GF-D8 (cell line): Measurements from ENCODE around the gene INO80.

ENCODE experiments used
- DNase-seq: peaks from one replicate; lab custom pipeline; 2025; lab: John Stamatoyannopoulos, UW

INO80 gene

DNA sequence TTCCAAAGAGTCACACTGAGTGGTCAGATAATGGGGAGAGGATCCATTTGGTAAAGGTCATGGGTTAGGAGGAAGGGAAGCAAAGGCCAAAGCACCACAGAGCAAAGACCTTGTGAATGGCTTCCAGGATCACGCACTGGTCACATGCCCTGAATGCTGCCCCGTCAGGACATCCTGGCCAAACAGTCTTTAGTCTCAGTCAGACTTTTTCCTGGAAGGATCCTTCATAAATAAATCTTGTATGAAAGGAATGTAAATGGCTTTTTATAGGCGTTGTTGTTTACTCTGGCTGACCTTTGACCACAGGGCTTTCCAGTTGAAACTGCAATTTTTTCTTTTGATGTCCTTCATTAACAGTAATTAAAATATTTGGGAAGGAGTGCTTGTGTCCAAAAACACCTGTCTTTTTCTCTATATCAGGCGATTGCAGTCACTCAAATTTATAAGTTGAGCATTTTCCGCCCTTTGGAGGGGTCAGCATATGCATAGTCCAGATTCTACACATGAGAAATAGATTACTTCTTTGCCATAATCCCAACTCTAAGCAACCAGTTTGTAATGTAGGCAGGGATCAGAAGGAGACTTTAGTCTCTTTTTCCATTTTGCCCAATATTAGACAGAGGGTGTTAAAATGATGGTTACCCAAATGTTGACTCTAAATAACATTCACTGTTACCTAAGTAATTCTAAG is 114.4 kb downstream of the INO80 start:
- no peak for DNase-seq

DNA sequence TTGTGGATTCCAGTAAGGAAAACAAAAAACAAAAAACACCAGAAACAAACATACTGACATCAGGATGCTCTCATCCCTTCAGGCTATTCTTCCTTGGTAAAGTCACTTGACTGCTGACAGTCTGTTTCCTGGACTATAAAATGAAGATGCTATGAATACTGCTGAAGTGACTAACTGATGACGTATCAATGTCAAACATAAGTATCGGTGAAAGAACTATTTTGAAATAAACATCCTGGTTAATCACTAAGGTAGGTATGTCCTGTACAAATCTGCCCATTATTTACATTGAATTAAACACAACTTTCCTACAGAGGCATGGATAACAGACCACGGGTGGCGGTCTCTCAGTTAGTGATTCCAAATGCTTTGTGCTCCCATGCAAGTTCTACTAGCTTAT is 116.9 kb downstream of the INO80 start:
- DNase-seq, result no peak

DNA sequence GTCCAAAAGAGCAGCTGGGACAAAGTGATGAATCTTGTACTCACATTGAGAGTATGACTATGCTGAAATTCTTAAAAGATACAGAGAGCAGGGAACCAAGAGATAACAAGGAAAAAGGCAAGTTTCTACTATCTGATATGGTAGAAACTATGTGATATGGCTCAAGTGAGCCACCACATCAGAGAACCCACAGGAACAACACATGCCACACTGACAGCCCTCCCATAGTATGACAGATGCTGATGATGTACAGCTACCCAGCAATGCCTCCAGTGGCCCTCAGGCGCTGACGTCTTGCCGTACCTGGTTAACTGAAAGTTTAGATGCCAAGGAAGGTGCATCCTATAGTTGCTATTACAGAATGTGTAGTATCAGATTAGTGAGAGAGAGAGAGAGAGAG is 120.4 kb downstream of the INO80 start:
- no peak for DNase-seq

GRCh38 chr15:40992825-40993224 is 123.3 kb downstream of the INO80 start:
- no peak for DNase-seq

GRCh38 chr15:40992241-40992741 is 123.8 kb downstream of the INO80 start:
- no peak for DNase-seq

DNA sequence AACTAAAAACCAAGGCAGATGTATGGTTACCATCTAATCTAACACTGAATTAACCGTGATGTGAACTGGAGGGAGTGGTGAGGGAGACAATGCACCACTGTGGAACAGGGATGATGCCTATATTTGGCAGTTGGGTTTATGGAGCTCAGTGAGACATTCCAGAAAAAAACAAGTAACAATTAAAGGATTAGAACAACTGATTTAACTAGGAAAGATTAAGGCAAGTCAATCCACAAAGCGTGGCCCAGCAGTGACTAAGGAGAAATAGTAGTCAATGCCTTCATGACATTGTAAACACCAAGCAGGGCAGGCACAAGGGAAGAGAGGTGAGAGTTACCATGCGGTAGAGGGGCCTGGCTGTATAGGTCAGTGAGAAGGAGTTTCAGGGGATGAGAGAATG is 124.7 kb downstream of the INO80 start:
- DNase-seq, result no peak

DNA sequence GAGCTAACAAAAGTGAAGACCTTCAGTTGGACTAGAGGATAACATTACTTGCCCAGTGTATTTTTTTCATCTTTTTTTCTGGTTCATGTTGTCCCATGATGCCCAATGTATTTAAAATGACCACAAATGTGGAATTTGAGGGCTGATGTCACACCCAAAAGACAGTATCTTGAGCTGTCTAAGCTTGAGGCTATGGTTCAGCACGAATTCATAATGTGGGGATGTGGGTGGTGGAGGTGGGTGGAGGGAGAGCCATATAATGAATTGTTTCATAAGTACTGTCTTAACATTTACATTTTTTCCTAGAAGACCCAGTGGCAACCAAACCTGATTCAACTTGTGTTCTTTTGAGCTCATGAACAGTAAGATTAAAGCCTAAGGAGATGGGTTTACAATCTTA is 125.3 kb downstream of the INO80 start:
- no peak for DNase-seq

DNA sequence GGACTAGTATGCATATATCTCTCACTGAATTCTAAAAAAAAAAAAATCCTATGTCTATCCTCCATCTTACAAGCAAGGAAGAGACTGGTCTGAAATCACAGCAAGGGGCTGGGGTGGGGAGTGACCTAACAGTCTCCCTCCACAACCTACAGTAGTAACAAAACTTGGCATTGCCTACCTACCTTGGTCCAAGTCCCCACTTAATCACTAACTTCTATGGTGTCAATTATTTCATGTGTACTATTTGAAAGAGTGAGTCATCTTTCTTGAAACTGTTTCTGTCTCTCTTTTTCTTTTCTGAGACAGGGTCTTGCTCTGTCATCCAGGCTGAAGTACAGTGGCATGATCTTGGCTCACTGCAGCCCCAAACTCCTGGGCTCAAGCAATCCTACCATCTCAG is 126.0 kb downstream of the INO80 start:
- DNase-seq, result no peak

DNA sequence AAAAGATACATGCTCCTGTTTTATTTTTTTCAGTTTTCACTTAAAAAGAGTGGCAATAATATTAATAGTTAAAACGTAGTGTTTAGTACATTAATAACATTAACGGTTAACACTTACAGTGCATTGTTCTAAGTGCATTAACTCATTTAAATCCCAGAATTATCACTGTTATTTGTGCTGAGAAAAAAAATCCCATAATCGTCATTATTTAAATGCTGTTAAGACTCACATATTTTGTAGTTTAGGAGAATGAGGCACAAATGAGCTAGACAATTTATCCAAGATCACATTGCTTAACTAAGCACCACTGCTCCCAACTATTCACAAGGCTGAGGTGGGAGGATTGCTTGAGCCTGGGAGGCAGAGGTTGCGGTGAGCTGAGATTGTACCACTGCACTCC is 127.9 kb downstream of the INO80 start:
- DNase-seq, result no peak

DNA sequence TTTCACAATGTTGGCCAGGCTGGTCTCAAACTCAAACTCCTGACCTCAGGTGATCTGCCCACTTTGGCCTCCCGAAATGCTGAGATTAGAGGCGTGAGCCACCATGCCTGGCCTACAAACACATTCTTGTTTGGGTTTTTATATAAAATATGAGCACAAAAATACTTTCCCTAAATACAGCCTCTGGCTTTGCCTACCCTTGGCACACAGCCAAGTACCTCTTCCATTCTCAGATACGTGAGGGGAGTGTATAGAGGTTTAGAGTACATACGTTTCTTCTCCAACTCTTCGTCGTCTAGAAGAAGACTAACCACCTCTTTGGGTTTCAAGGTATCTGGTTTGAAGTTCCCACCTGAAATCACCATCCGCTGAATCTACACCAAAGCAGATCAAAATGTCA is 129.3 kb downstream of the INO80 start:
- no peak for DNase-seq

DNA sequence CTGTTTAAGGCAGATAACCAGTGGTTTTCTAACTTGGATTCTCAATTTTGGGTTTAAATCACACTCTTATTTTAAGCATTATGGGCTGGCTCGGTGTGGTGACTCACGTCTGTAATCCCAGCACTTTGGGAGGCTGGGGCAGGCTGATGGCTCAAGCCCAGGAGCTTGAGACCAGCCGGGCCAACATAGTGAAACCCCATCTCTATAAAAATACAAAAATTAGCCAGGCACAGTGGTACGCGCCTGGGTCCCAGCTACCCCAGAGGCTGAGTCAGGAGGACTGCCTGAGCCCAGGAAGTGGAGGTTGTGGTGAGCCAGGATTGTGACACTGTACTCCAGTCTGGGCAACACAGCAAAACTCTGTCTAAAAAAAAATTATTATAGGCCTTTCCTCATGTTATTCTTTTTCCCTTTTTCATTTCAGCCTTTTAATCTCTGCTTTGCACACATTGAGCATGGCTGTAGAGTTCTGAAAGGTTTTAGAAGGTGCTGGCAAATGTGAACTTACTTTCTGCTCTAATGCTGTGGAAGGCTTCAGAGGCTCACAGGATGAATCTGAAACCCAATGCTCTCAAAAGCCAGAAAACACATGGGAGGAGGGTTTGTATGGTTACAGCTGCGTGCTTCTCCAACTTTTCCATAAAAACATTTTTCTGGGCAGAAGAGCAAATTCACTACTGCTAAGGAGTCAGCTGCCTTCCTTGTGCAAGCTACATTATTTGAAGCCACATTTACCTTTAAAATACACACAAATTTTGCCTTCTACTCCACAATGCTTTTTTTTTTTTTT is 130.3 kb downstream of the INO80 start:
- DNase-seq, result no peak

GRCh38 chr15:40984964-40985363 is 131.1 kb downstream of the INO80 start:
- DNase-seq, result no peak

DNA sequence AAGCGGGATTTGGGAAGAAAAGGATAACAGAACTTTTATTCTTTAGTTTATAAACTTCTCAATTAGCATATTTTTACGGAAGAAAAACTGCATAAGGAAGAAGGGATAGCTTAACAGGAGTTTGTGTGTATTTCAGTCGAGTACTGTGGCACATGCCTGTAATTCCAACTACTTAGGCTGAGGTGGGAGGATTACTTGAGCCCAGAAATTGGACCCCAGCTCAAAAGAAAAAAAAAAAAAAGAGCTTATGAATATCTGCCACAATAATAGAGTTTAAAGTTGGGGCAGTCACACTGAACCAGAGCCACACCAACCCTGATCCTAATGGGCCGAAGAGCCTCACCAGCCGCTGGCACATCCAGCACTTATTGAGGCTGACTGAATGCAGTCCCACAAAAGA is 131.7 kb downstream of the INO80 start:
- no peak for DNase-seq

- no peak for DNase-seq
Observed at GRCh38 chr15:40982855-40983254, 133.2 kb downstream of the INO80 start.

DNA sequence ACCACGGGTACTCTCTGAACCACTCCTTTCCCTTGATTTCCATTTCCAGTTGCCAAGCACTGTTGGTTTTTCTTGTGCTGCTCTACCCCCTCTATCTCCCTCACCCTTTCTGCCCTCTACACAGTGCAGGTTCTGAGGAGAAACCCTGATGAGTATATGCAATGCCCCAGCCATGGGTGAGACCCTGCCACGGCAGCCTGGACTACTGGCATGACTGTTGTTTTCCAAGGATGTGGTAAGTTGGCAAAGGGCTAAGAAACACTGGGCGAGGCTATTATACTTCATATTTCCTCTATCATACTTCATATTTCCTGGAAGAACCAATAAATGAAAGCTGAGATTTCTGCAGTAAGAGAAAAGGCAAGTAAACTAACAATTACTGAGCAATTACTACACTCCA is 134.9 kb downstream of the INO80 start:
- no peak for DNase-seq

GRCh38 chr15:40978562-40978961 is 137.5 kb downstream of the INO80 start:
- no peak for DNase-seq

DNA sequence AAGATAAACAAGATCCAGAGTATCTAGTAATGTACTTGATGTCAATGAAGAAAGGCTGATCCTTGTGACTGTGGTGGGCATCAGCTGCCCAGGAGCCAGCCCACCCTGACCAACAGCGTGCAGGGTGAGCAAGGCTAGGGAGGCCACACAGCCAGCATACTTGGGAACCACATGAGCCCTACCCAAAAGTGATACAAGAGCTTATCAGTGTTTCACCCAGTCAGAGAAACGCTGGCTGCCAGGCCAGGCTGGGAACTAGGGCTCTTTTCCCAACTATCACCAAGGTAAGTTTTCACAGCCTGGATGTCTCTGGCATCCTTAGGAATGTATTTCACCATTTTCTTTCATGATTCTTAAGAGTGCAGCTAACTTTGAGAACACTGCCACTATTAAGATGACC is 137.9 kb downstream of the INO80 start:
- no peak for DNase-seq

GRCh38 chr15:40976819-40977218 is 139.3 kb downstream of the INO80 start:
- DNase-seq, result no peak

DNA sequence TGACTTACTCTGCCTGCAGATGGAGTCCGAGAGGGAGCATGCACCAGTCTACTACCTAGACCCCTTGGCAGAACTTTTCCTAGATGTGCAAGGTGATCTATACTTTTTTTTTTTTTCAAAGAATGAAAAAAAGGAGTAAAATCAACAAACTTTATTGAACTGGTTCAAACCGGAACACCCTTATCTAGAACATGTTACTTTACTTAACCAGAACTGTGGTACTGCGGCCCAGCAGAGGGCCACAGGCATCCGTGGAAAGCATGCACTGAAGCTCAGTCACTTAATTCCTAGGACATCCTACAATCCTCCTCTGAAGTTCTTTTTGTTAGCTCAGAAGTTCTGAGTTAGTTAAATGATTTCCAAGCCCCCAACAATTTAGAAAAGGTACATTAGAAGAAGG is 141.2 kb downstream of the INO80 start:
- no peak for DNase-seq

- no peak for DNase-seq
Observed at GRCh38 chr15:40969363-40969762, 146.7 kb downstream of the INO80 start.

- no peak for DNase-seq
Observed at GRCh38 chr15:40968290-40969085, 147.6 kb downstream of the INO80 start.

GRCh38 chr15:40964634-40965033 is 151.4 kb downstream of the INO80 start:
- no peak for DNase-seq

DNA sequence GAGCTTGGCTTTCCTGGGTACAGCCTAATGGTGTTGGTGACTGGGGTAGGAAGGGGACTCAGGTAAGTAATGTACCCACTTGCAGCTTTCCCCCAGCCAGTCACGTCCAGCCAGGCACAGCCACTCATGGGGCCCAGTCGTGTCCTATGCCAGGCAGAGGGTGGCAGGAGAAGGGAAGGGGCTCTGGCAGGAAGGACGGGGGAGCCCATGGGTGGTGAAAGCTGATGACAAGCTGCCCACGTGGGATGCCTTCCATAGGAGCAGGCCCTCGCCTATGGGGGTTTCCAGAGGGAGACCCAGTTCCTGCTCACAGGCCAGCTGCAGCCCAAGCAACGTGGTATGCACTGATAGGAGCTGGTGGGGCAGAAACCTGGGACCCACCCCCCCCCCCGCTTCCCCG is 152.1 kb downstream of the INO80 start:
- DNase-seq, result no peak
